GM12878 (cell line): Measurements from ENCODE around the gene HSBP1L1. TPM values are rescaled to one million over a fixed set of nuclear protein-coding genes. Genes with fewer than 3 reads are reported as not detected.

Source experiments
- ATAC-seq: fragments of 200-7000 bp; cut with Tn5 transposase; 3 replicates; pipeline ENCODE4 v1.9.1; 2020; ENCODE audit warnings: mild to moderate bottlenecking, moderate library complexity
- BruUV-seq: library from RNA; stranded (reverse); fragments of 400-500 nt; replicated peaks from 2 replicates; lab custom pipeline; 2021; lab: Mats Ljungman, UMichigan
- CTCF ChIA-PET: fragments of 300-600 bp; sonication (Branson Sonifier 250); formaldehyde crosslinking; extraction: SDS; loops from one replicate; lab custom pipeline; 2021; ENCODE audit warnings: inconsistent platforms; lab: Yijun Ruan, JAX
- POLR2A ChIA-PET: fragments of 350-600 bp; formaldehyde crosslinking; extraction: SDS; loops from one replicate; lab custom pipeline; 2021; ENCODE audit warnings: inconsistent platforms; lab: Charles Lee
- RAD21 ChIA-PET: fragments of 300-600 bp; sonication (Branson Sonifier 250); formaldehyde crosslinking; loops from one replicate; lab custom pipeline; 2023; ENCODE audit warnings: antibody characterized with exemption; ENCODE audit not compliant: unreplicated experiment; lab: Charles Lee
- SMC1A ChIA-PET: fragments of 300-600 bp; sonication (Branson Sonifier 250); formaldehyde crosslinking; loops from one replicate; lab custom pipeline; 2023; ENCODE audit not compliant: unreplicated experiment, uncharacterized antibody; lab: Charles Lee
- DNase-seq: peaks from one replicate; pipeline ENCODE4 v3.0.0-alpha.2; 2011; ENCODE audit warnings: low read depth, low spot score
- FAIRE-seq: peaks from 3 replicates; lab custom pipeline; 2011; peaks lifted over from hg19 to GRCh38; lab: Jason Lieb, UNC
- H2AFZ ChIP-seq: 2 replicates; pipeline ENCODE4 v1.6.0; 2011; ENCODE audit warnings: low read depth, low read length, control low read depth; ENCODE audit not compliant: control insufficient read depth
- H3K27ac ChIP-seq: 2 replicates; pipeline ENCODE4 v1.5.1; 2011; ENCODE audit warnings: control low read depth; ENCODE audit not compliant: control insufficient read depth, insufficient read depth
- H3K27me3 ChIP-seq, 2 experiments: replicated peaks in 1 of 2; 2 replicates each; pipeline versions ENCODE4 v1.6.0 to v1.6.1; 2011; ENCODE audit warnings: low read length in 1 of 2; ENCODE audit not compliant: control insufficient read depth in 2 of 2, insufficient read depth in 2 of 2
- H3K36me3 ChIP-seq, 2 experiments: 2 replicates each; pipeline ENCODE4 v1.5.1; 2011; ENCODE audit warnings: low read length in 1 of 2; ENCODE audit not compliant: control insufficient read depth in 2 of 2, insufficient read depth in 2 of 2
- H3K4me1 ChIP-seq: 2 replicates; pipeline ENCODE4 v1.6.1; 2011; ENCODE audit warnings: mild to moderate bottlenecking, low read length, moderate library complexity, mixed read lengths; ENCODE audit not compliant: control insufficient read depth, insufficient read depth
- H3K4me2 ChIP-seq: 2 replicates; pipeline ENCODE4 v1.6.0; 2011; ENCODE audit warnings: control low read depth; ENCODE audit not compliant: control insufficient read depth, insufficient read depth
- H3K4me3 ChIP-seq: fragments of 200-600 bp; sonication (generic); 2 replicates; pipeline ENCODE4 v1.5.1; 2016
- H3K79me2 ChIP-seq: 2 replicates; pipeline ENCODE4 v1.6.0; 2011; ENCODE audit warnings: low read length; ENCODE audit not compliant: control insufficient read depth, insufficient read depth
- H3K9ac ChIP-seq: 2 replicates; pipeline ENCODE4 v1.8.0; 2011; ENCODE audit warnings: low read length, control low read depth, mixed read lengths; ENCODE audit not compliant: control insufficient read depth, insufficient read depth
- H3K9me3 ChIP-seq: replicated peaks from 3 replicates; pipeline ENCODE4 v1.5.1; 2011; ENCODE audit warnings: mild to moderate bottlenecking, low read length; ENCODE audit not compliant: control insufficient read depth, insufficient read depth
- H4K20me1 ChIP-seq: 2 replicates; pipeline ENCODE4 v1.6.0; 2011; ENCODE audit not compliant: control insufficient read depth, insufficient read depth
- ATF7 ChIP-seq: fragments of 450-650 bp; IDR thresholded peaks from 2 replicates; pipeline ENCODE4 v1.6.1; 2016; ENCODE audit warnings: low read depth, mild to moderate bottlenecking
- CTCF ChIP-seq, 3 experiments: IDR thresholded peaks in 2 of 3; conservative IDR thresholded peaks in 1 of 3; 2 replicates each; pipeline ENCODE4 v1.5.1; 2011; ENCODE audit warnings: low read depth in 3 of 3, low read length in 3 of 3, mild to moderate bottlenecking in 3 of 3, control low read depth in 2 of 3, moderate library complexity in 2 of 3, inconsistent platforms in 1 of 3, mixed read lengths in 1 of 3; ENCODE audit not compliant: control insufficient read depth in 2 of 3, insufficient read depth in 1 of 3; ENCODE audit errors: extremely low read depth in 1 of 3
- GATAD2B ChIP-seq: fragments of 450-650 bp; conservative IDR thresholded peaks from 2 replicates; pipeline ENCODE4 v1.6.1; 2017; ENCODE audit warnings: low read depth, mild to moderate bottlenecking, moderate library complexity
- IRF4 ChIP-seq: IDR thresholded peaks from 2 replicates; pipeline ENCODE4 v1.6.1; 2011; ENCODE audit warnings: low read depth, low read length
- NFIC ChIP-seq: IDR thresholded peaks from 2 replicates; pipeline ENCODE4 v1.6.1; 2012; ENCODE audit warnings: low read depth, mild to moderate bottlenecking, inconsistent platforms, low read length, moderate library complexity
- PML ChIP-seq: IDR thresholded peaks from 2 replicates; pipeline ENCODE4 v1.6.1; 2012; ENCODE audit warnings: low read length, inconsistent platforms
- POLR2AphosphoS5 ChIP-seq: IDR thresholded peaks from 2 replicates; pipeline ENCODE4 v1.6.1; 2011; ENCODE audit warnings: mild to moderate bottlenecking, low read length, inconsistent platforms
- TCF3 ChIP-seq: IDR thresholded peaks from 2 replicates; pipeline ENCODE4 v1.6.1; 2012; ENCODE audit warnings: low read depth, mild to moderate bottlenecking, low read length, borderline replicate concordance; ENCODE audit not compliant: insufficient read depth
- ZSCAN29 ChIP-seq: fragments of 450-650 bp; IDR thresholded peaks from 2 replicates; pipeline ENCODE4 v1.6.1; 2017; ENCODE audit warnings: mild to moderate bottlenecking, moderate library complexity
- WGBS: methylation state at CpG from one replicate; pipeline ENCODE4 v1.1.6; 2016; ENCODE audit warnings: low lambda C conversion rate; ENCODE audit not compliant: insufficient replicate concordance, insufficient coverage; ENCODE audit errors: missing lambda C conversion rate; 5-methylcytosine and 5-hydroxymethylcytosine counted together
- in situ Hi-C: fragments of 300-500 bp; cut with MboI; formaldehyde crosslinking; loops from 9 replicates; pipeline ENCODE4 v1.14.3; 2018; ENCODE audit warnings: mixed read lengths
- intact Hi-C: fragments of 100-400 bp; cut with micrococcal nuclease; formaldehyde crosslinking; loops from one replicate; pipeline ENCODE4 v1.14.2; 2022; ENCODE audit not compliant: unreplicated experiment
- polyA plus RNA-seq, 11 experiments: library from polyadenylated mRNA; depleted of rRNA in 4 of 11; unstranded in 6 of 11; stranded (reverse) in 5 of 11; fragments of >200 nt; fragmentation: Nextera tagmentation in 4 of 11; fragmentation: Illumina TruSeq in 1 of 11; extraction: Ambion mirVana in 4 of 11; extraction: Trizol in 1 of 11; gene quantifications; 1 replicate in 1 of 11; 2 replicates in 10 of 11; pipeline versions ENCODE4 v1.2.1 to v1.2.3, GENCODE V29; 2011 to 2016; ENCODE audit warnings: inconsistent platforms in 2 of 11, missing spikeins in 2 of 11, low read depth in 1 of 11
- total RNA-seq, 4 experiments: library from RNA; depleted of rRNA in 3 of 4; stranded (reverse); fragments of >200 nt in 3 of 4; fragmentation: Illumina TruSeq in 1 of 4; extraction: Trizol in 1 of 4; gene quantifications; 2 replicates each; pipeline versions ENCODE4 v1.2.1 to v1.2.3, GENCODE V29; 2013 to 2021

The HSBP1L1 gene
- total and polyA plus RNA-seq, 10 of the 15 experiments (the other 5 are each of a cell fraction or from before 2014, with no cell fraction given), result 0.97 to 14.0 (median 6.9) TPM; not detected in 1

- ChIA-PET RAD21 (no interaction called here), SMC1A (no interaction called here)
- H3K4me1 ChIP-seq, result peaks cover 20% of the 10 kb centered on the region
- in situ Hi-C loops, result no loop called here
- H3K27ac ChIP-seq, result no peak overlapping the region
- no peak overlapping the region for H2AFZ ChIP-seq
- H3K79me2 ChIP-seq, result peaks cover 10% of the 10 kb centered on the region
- WGBS, result 91% methylated on average over 17 of the region's 17 CpGs
- no peak for TF ChIP-seq GATAD2B
- TF ChIP-seq, all 136 proteins: peak for 0
- DNase-seq (no peak), ATAC-seq (no peak), FAIRE-seq (no peak)
- H3K9me3 ChIP-seq, result peaks cover 2% of the 10 kb centered on the region; the same call in 1 of the 3 replicates
- intact Hi-C loops, result no loop called here
- no peak overlapping the region for H3K9ac ChIP-seq
- no peaks in the 10 kb centered on the region for H3K27me3 ChIP-seq
- POLR2A ChIA-PET, result interaction anchor here (0.7 kb wide), 1 partner anchor 12 kb away, joined by 3 read pairs; no protein-coding TSS in a partner anchor
- no peak overlapping the region for H3K4me2 ChIP-seq
- H3K36me3 ChIP-seq, result peaks cover 11 to 14% of the 10 kb centered on the region in 2 experiments
- BruUV-seq, result no TSS peak
- H3K4me3 ChIP-seq, result no peak overlapping the region
- H4K20me1 ChIP-seq, result no peaks in the 10 kb centered on the region
- CTCF ChIA-PET, result no interaction called here
These were observed 23.5 kb upstream of the HSBP1L1 start for GRCh38 chr18:79940814-79941472.

- TF ChIP-seq ATF7, result no peak
- TF ChIP-seq PML, result no peak
- no peak for TF ChIP-seq CTCF (IDR thresholded peaks at IDR 0.05 in 2 of 3, conservative IDR thresholded peaks at IDR 0.05 in 1 of 3; ENCODE audit: control insufficient read depth in 2 of 3, extremely low read depth in 1 of 3, insufficient read depth in 1 of 3, low read depth in 3 of 3, low read length in 3 of 3)
- TF ChIP-seq TCF3, result no peak
- no peak for TF ChIP-seq ZSCAN29
- TF ChIP-seq IRF4, result no peak
- TF ChIP-seq POLR2AphosphoS5, result no peak
- TF ChIP-seq NFIC, result no peak
- Histone ChIP-seq H2AFZ (no peak overlapping the region), H3K27ac (no peak overlapping the region), H3K4me2 (no peak overlapping the region), H3K27me3 (no peaks in the 10 kb centered on the region), H3K36me3 (peaks cover 10 to 14% of the 10 kb centered on the region in 2 experiments), H3K9me3 (no peaks in the 10 kb centered on the region; the same call in 2 of the 3 replicates), H4K20me1 (no peaks in the 10 kb centered on the region), H3K4me3 (no peak overlapping the region), H3K4me1 (peaks cover 26% of the 10 kb centered on the region), H3K9ac (no peak overlapping the region), H3K79me2 (peaks cover 10% of the 10 kb centered on the region)
- ChIA-PET POLR2A (interaction anchor here (0.7 kb wide), 1 partner anchor 13 kb away, joined by 3 read pairs; no protein-coding TSS in a partner anchor), RAD21 (no interaction called here), CTCF (interaction anchor here (0.8 kb wide), 1 partner anchor 22 kb away, joined by 3 read pairs; no protein-coding TSS in a partner anchor), SMC1A (no interaction called here)
- in situ Hi-C loops, result no loop called here
- WGBS, result 97% methylated on average over 16 of the region's 16 CpGs
- no TSS peak for BruUV-seq
- DNase-seq (no peak), ATAC-seq (no peak), FAIRE-seq (no peak)
- intact Hi-C loops, result no loop called here
These were observed 22.8 kb upstream of the HSBP1L1 start for GRCh38 chr18:79941473-79942119.
